Skin epidermis (tissue), 12 donors: ENCODE data around the gene TM9SF4.
"Not testable (repeated sequence)": the region's sequence is repeated elsewhere in the genome, so short reads cannot be mapped to it uniquely, and the experiment has no call there.

Source experiments
- H3K27ac ChIP-seq, 21 experiments: fragments of 200-600 bp; sonication (generic) in 11 of 21; one replicate each; pipeline ENCODE4 v1.5.0; 2020; ENCODE audit warnings: mild to moderate bottlenecking in 3 of 21, inconsistent platforms in 2 of 21, moderate library complexity in 2 of 21
- H3K4me3 ChIP-seq, 7 experiments: fragments of 200-600 bp; sonication (generic) in 2 of 7; one replicate each; pipeline ENCODE4 v1.5.0; 2020; ENCODE audit warnings: inconsistent platforms in 2 of 7, mild to moderate bottlenecking in 2 of 7, moderate library complexity in 1 of 7

Gene TM9SF4

DNA sequence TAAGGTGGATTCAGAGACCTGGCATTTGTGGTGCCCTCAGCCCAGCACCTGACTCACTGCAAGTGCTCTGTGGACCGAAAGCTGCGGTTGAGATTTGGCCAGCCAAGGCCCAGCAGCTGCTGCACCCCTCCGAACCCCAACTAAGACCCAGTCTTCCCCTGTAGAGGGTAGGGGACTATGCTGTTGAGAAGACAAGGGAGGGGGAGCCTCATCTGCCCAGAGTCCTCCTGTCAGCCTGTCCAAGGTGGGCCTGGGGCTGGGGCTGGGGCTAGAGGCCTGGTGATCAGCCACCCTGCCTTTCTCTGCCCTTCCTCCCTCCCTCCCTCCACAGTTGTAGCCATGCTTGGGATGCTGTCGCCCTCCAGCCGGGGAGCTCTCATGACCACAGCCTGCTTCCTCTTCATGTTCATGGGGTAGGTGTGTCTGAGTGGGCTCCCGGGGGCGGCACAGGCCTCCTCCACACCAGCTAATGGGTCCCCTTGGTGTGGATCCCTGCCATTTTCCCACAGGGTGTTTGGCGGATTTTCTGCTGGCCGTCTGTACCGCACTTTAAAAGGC, 40.9 kb downstream of the TM9SF4 start:
- Histone ChIP-seq H3K27ac (no peak overlapping the region), H3K4me3 (no peak overlapping the region)

DNA sequence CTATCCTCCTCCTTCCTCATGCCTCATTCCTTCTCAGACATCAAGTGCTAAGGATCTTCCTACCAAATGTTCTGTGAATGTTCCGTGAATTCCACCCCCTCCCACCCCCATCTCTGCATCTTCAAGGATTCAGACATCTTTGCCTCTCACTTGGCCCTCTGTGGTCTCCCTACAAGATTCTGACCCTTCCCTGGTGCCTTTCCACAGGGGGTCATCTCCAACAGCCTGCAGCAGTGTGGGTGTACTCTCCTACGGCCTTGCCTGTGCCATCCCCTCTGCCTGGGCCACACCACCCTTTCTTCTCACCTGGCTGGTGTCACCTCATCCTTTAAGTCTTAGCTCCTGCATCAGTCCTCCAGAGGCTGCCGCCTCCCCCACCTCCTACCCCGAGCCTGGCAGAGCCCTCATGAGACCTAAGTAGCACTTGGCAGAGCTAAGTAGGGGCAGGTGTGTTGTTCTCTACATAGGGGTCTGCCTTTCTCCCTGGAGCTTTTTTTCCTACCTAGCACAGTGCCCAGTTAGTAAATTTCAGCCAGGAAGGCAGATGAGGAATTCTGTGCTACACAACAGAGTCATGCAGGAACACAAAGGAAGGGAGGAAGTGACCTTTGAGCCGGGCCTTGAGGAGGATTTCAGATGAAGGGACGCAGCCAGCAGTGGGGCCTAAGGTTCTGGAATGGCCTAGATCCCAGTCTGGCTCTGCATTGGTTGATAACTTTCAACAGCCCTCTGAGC, 43.1 kb downstream of the TM9SF4 start:
- H3K4me3 ChIP-seq = no peak overlapping the region

DNA sequence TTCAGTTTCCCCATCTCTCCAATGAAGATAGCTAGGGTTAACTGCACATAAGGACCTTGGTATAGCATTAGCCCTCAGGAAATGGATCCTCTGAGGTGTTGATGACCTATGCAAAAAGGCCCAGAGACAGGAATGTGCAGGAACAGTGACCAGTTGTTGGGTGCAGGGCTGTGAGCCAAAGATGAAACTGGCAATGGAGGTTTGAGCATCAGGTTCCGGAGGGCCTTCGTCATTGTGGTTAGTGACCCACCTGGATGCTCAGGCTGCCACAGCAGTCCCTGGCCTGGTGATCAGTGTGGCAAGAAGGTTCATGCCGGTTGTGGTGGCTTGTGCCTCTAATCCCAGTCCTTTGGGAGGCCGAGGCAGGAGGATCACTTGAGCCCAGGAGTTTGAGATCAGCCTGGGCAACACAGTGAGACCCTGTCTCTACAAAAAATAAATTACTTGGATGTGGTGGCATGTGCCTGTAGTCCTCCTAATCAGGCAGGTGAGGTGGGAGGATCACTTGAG, 43.7 kb downstream of the TM9SF4 start:
- Histone ChIP-seq H3K4me3 (no peak overlapping the region), H3K27ac (peak overlapping the region in 1 of 21 experiments; percentile 6)

More for the DNA sequence above, 43.1 kb downstream of the TM9SF4 start:
- no peak overlapping the region for H3K27ac ChIP-seq

DNA sequence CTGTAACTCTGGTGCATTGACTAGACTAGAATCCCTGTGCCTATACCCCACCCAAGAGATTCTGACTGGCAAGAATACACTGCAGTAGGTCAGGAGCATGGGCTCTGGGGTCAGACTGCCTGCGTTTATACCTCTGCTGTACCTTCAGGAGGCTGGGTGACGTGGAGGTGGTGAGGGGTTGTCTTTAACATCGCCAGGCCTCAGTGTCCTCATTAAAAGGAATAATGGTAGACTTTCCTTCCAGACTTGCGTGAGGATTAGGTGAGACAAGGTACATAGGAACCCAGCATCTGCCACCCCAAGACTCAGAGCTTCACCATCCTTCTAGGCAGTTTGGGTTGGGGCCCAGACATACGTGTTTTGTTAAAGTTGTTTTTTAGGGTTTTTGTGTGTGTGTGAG, 44.3 kb downstream of the TM9SF4 start:
- no peak overlapping the region for H3K4me3 ChIP-seq
- no peak overlapping the region for H3K27ac ChIP-seq

DNA sequence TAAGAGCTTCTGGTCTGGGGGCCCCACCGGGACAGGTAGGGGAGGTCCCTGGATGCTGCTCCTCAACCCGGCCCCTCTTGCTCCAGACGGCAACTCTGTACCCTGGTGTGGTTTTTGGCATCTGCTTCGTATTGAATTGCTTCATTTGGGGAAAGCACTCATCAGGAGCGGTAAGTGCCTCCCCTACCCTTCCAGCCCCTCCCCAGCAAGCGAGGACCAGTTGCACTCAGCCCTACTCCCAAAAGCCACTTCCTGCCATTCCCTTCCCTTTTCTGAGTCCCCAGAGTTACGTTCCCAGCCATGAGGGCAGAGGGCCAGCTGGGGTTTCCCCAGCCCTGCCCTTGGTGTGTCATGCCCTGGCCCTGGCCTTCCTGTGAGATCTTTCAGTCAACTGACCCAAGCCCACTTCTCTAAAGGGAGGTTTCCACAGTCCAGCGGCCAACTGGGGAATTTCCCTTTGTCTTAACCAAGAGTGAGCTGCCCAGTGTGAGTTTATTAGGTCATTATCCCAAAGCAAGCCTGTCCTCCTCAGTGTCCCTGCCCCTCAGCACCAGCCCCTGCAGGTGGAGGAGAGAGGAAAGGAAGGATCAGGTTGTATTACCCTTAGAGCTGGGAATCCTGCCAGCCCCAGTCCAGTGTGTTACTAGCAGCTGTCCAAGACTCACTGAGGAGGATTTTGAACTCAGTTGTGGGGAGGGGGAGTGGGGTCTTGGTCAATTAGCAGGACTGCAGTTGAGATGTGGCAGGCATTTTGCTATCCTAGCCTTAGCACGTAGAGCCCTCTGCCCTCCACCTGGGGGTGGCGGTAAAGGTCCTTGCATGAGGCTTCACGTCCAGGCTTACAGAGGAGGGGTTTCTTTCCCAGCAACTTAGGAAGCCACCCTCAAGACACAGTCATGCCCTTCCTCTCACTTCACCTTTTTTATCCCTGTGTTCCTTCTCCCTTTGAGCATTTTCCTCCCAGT, 45.8 kb downstream of the TM9SF4 start:
- H3K4me3 ChIP-seq = no peak overlapping the region
- peak overlapping the region in 8 of 21 experiments; percentile 18 to 78 (median 38) for H3K27ac ChIP-seq

DNA sequence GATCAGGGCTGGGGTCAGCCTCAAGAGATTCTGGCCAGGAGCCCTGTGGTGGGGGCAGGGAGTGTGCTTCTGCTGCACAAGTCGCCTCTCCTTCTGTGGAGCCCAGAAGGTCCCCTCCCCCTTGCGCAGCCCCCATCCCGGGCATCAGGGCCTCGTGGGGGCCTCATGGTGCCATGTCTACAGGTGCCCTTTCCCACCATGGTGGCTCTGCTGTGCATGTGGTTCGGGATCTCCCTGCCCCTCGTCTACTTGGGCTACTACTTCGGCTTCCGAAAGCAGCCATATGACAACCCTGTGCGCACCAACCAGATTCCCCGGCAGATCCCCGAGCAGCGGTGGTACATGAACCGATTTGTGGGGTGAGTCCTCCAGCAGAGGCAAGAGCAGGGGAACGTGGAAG, 48.1 kb downstream of the TM9SF4 start:
- Histone ChIP-seq H3K4me3 (no peak overlapping the region), H3K27ac (no peak overlapping the region)

DNA sequence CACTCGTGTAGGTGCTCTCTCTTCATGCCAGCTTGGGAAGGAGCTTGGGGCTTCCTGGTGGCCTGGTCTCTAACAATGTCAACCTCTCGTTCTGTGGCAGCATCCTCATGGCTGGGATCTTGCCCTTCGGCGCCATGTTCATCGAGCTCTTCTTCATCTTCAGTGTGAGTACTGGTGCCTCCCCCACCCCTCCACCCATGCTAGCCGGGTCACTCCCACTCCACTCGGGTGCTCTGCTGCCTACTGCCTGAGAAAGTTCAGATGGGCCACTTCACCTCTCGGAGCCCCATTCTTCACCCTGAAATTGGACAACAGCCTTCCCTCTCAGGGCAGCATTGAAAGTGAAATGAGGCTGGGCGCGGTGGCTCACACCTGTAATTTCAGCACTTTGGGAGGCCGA, 48.8 kb downstream of the TM9SF4 start:
- Histone ChIP-seq H3K4me3 (no peak overlapping the region), H3K27ac (no peak overlapping the region)

DNA sequence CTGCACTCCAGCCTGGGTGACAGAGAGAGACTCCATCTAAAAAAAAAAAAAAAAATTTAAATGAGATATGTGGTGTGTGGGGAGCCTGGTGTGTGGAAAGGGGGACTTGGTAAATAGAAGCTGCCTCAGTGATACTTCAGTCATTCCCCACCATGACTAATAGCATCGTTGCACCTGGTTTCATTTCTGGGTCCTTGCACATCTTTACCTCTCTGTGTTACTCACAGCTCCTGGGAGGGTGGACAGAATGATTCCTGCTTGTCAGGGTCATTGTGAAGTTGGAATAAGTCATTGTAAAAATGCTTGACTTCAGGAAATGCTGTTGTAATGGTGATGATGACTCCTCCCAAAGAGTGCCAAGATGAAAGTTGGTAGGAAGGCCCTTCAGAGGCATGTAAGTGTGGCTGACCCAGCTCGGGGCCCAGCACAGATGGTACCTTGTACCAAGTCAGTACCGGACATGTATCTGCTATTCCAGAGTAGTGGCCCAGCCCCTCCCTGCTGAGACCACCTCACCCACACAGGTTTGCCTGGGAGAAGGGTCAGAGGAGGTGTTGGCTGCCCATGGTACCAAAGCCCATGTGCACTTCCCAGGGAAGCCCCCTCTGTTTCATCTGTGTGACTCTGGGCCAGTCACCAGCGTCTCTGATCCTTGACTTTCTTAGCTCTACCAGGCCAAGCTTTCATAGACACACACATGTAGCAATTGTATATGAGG, 49.6 kb downstream of the TM9SF4 start:
- Histone ChIP-seq H3K27ac (no peak overlapping the region), H3K4me3 (no peak overlapping the region)

DNA sequence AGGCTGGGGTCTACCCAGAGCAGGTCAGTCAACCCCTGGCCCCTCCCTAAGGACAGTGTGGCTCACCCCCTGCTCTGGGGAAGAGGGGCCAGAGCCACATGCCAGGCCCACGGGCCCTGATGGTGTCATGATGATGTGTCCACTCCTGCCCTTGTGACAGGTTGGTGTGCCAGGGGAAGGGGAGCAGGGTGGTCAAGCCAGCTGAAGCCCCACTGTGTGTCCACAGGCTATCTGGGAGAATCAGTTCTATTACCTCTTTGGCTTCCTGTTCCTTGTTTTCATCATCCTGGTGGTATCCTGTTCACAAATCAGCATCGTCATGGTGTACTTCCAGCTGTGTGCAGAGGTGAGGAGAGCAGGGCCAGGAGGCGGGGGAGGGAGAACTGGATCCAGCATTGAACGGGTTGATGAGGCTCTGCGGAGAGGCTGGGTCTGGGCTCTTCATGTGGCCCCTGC, 50.3 kb downstream of the TM9SF4 start:
- H3K27ac ChIP-seq = no peak overlapping the region
- no peak overlapping the region for H3K4me3 ChIP-seq

DNA sequence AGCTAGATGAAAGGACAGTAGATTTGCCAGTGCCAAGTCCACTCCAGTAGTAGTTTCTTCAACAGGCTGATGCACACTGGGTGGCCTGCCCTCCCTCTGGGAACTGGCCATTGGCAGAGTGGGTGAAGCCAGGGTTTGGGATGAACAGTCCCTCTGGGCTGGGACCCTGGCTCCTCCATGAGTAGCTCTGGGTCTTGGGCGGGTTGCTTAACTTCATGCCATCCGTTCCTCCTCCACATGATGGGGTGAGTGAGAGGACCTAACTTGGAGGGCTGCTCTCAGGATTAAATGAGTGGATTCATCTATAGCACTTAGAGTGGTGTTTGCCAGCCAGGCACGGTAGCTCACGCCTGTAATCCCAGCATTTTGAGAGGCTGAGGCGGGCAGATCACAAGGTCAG, 50.8 kb downstream of the TM9SF4 start:
- H3K4me3 ChIP-seq = no peak overlapping the region
- no peak overlapping the region for H3K27ac ChIP-seq

DNA sequence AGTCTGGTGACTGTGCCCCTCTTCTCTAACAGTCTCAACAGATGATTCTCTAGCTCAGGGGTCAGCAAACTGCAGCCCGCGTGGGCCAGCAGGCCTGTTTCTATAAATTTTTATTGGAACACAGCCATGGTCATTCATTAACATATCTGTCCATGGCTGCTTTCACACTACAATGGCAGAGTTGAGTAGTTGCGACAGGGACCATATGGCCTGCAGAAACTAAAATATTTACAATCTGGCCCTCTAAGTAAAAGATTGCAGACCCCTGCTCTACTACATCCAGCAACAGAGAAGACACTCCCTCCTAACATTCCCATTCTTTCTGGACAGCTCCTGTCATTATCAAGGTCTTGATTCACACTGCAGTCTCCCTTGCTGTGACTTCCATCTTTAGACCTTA, 52.8 kb downstream of the TM9SF4 start:
- no peak overlapping the region for H3K4me3 ChIP-seq
- H3K27ac ChIP-seq = no peak overlapping the region

DNA sequence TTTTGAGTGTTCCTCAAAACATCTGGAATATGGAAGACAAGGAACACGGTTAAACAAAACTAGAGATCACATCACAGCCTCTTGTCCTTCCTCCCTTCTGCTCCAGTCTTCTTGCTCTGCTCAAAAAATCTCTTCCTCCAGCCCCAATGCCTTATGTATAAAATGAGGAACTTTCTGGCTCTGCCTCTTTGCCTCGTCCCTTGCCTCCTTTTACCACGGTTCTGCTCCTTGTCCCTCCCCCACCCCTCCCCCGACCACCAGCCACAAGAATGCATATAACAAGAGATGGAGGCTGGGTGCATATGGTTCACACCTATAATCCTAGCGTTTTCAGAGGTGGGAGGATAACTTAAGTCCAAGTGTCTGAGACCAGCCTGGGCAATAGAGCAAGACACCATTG, 54.4 kb downstream of the TM9SF4 start:
- Histone ChIP-seq H3K27ac (no peak overlapping the region), H3K4me3 (no peak overlapping the region)

DNA sequence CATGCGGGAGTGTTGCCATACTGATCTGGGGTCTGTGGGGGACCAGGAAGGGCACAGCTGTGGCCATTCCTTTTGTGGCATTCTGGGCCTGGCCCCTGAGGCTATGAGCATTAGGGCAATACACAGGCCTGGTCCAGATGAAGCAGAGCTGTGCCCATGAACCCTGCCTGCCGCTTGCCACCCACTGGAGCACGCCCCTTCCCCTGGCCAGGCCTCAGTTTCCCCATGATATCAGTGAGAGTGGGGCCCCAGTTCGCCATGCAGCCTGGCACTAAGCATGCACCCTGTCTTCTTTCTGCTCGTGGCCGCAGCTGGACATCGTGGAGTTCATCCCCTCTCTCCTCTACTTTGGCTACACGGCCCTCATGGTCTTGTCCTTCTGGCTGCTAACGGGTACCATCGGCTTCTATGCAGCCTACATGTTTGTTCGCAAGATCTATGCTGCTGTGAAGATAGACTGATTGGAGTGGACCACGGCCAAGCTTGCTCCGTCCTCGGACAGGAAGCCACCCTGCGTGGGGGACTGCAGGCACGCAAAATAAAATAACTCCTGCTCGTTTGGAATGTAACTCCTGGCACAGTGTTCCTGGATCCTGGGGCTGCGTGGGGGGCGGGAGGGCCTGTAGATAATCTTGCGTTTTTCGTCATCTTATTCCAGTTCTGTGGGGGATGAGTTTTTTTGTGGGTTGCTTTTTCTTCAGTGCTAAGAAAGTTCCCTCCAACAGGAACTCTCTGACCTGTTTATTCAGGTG, 55.6 kb downstream of the TM9SF4 start:
- Histone ChIP-seq H3K27ac (no peak overlapping the region), H3K4me3 (no peak overlapping the region)

DNA sequence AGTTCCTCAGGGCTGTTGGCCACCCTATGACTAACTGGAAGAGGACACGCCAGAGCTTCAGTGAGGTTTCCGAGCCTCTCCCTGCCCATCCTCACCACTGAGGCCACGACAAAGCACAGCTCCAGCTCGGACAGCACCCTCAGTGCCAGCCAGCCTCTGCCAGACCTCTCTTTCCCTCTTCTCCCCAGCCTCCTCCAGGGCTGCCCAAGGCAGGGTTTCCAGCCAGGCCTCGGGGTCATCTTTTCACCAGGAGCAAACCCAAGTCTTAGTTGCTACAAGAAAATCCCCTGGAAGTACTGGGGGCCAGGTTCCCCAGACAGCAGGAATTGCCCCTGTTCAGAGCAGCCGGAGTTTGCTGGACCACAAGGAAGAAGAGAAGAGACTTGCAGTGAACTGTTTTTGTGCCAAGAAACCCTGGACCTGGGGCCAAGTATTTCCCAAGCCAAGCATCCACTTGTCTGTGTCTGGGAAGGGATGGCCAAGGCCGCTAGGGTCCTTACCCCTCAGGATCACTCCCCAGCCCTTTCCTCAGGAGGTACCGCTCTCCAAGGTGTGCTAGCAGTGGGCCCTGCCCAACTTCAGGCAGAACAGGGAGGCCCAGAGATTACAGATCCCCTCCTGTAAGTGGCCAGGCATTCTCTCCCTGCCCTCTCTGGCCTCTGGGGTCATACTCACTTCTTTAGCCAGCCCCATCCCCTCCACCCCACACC, 56.5 kb downstream of the TM9SF4 start:
- H3K4me3 ChIP-seq = no peak overlapping the region
- no peak overlapping the region for H3K27ac ChIP-seq

DNA sequence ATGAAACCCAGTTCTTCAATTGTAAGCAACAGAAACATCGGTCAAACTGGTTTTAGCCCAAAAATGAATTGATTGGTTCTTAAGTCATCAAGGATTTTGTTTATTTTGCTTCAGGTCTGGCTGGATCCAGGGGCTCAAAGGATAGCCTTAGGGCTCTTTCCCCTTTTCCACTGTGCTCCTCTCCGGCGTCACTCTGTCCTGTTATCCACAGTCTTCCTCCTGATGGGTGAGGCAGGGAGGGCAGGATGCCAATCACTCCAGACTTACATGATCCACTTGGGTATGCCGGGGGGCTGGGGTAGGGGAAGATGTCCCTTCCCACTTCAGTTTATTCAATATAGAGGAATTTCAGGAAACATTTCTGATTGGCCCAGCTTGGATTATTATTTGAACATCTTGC, 58.0 kb downstream of the TM9SF4 start:
- no peak overlapping the region for H3K4me3 ChIP-seq
- no peak overlapping the region for H3K27ac ChIP-seq

DNA sequence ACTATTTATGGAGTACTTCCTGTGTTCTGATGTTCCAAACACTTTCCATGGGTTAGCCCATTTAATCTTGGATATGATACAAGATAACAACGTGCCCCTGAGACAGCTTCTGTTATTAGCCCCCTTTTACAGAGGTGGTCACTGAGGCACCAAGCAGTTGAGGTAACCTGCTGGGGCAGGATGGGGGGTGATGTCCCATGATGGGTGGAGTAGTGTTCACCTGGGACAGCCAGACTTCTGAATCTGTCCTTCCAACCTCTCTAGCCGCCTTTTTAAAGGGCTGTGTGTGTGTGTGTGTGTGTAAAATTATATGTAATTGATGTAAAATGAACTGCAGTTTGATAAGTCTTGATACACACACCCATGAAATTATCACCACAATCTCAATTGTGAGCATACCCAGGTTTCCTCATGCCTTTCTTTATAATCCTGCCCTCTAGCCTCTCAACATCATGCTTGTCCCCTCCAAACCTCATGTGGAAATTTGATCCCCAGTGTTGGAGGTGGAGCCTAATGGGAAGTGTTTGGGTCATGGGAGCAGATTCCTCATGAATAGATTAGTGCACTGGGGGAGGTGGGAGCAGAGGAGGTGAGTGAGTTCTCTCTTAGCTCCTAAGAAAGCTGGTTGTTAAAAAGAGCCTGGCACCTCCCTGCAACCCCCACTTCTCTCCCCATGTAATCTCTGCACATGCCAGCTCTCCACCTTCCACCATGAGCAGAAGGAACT, 58.8 kb downstream of the TM9SF4 start:
- no peak overlapping the region for H3K27ac ChIP-seq
- H3K4me3 ChIP-seq = no peak overlapping the region

DNA sequence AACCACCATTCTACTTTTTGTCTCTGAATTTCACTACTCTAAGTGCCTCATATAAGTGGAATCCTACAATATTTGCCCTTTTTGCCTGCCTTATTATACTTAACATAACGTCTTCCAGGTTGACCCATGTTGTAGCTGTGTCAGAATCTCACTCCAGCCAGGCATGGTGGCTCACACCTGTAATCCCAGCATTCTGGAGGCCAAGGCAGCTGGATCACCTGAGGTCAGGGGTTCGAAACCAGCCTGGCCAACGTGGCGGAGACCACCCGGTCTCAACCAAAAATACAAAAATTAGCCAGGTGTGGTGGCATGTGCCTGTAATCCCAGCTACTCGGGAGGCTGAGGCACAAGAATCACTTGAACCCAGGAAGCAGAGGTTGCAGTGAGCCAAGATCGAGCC, 68.2 kb downstream of the TM9SF4 start:
- not testable (repeated sequence) for H3K27ac ChIP-seq, H3K4me3 ChIP-seq

DNA sequence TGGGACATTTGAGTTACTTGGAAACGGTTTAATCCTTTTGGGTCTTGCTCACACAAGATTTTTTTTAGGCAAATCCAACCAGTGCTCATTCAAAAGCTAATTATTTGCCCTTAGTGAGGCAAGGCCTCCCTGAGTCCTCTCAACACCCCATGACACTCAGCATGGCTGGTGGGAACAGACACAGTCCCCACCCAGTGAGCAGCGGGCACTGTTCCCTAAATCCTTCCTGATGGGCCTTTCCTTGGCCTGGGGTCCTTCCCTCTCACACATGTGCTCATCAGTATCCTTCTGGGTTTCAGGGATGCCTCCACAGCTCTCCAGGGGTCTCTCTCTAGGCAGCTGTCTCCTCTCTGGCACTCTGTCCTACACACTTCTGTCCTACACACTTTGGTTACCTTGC, 70.0 kb downstream of the TM9SF4 start:
- no peak overlapping the region for H3K27ac ChIP-seq
- H3K4me3 ChIP-seq = no peak overlapping the region
